Prostate gland (tissue), 2 donors: ENCODE measurements around the gene RSPH1.

Experiments
- CTCF ChIP-seq, 4 experiments: fragments of 200-600 bp in 2 of 4; fragments of 450-650 bp in 2 of 4; sonication (generic) in 2 of 4; IDR thresholded peaks; 1 replicate in 3 of 4; 2 replicates in 1 of 4; pipeline ENCODE4 v1.5.1; 2016 to 2019; ENCODE audit warnings: antibody characterized with exemption in 4 of 4, mild to moderate bottlenecking in 2 of 4, moderate library complexity in 2 of 4
- POLR2A ChIP-seq: fragments of 450-650 bp; IDR thresholded peaks from one replicate; pipeline ENCODE4 v1.6.1; 2016; ENCODE audit warnings: antibody characterized with exemption, mild to moderate bottlenecking
- POLR2AphosphoS5 ChIP-seq: sonication (generic); formaldehyde crosslinking; IDR thresholded peaks from one replicate; pipeline ENCODE4 v1.6.1; 2017; ENCODE audit warnings: antibody characterized with exemption

- TF ChIP-seq POLR2A (no peak), CTCF (IDR thresholded peaks at IDR 0.05) (no peak), POLR2AphosphoS5 (no peak)
Observed at GRCh38 chr21:42527127-42527488, 31.1 kb upstream of the RSPH1 start.
